Activated T-cell treated with anti-CD3 and anti-CD28 coated beads for 24 hours (primary cell): ENCODE results near the gene LIX1.
"Not testable (repeated sequence)": the region's sequence is repeated elsewhere in the genome, so short reads cannot be mapped to it uniquely, and the experiment has no call there.

Experiments used
- DNase-seq: peaks from one replicate; pipeline ENCODE4 v3.0.0-alpha.2; 2020; ENCODE audit warnings: low read depth

The LIX1 gene

GRCh38 chr5:97101189-97101910, 41.1 kb downstream of the LIX1 start:
- DNase-seq, result no peak

- DNase-seq, result no peak
Observed at GRCh38 chr5:97100476-97100875, 41.9 kb downstream of the LIX1 start.

GRCh38 chr5:97098922-97099321, 43.5 kb downstream of the LIX1 start:
- no peak for DNase-seq

GRCh38 chr5:97097326-97098230, 44.8 kb downstream of the LIX1 start:
- DNase-seq, result no peak

GRCh38 chr5:97096846-97097245, 45.6 kb downstream of the LIX1 start:
- no peak for DNase-seq

- DNase-seq, result no peak
Observed at GRCh38 chr5:97096191-97096590, 46.2 kb downstream of the LIX1 start.

GRCh38 chr5:97095318-97095732, 47.1 kb downstream of the LIX1 start:
- DNase-seq, result no peak

GRCh38 chr5:97094579-97095317, 47.7 kb downstream of the LIX1 start:
- peak; percentile 2 for DNase-seq

GRCh38 chr5:97093193-97093592, 49.2 kb downstream of the LIX1 start:
- no peak for DNase-seq

GRCh38 chr5:97090944-97091343, 51.5 kb downstream of the LIX1 start:
- DNase-seq, result no peak

- no peak for DNase-seq
Observed at GRCh38 chr5:97089149-97089801, 53.1 kb downstream of the LIX1 start.

- no peak for DNase-seq
Observed at GRCh38 chr5:97088774-97089148, 53.6 kb downstream of the LIX1 start.

GRCh38 chr5:97087138-97087537, 55.3 kb downstream of the LIX1 start:
- DNase-seq, result no peak

- no peak for DNase-seq
Observed at GRCh38 chr5:97085459-97086181, 56.8 kb downstream of the LIX1 start.

- not testable (repeated sequence) for DNase-seq
Observed at GRCh38 chr5:97084782-97085458, 57.5 kb downstream of the LIX1 start.

GRCh38 chr5:97078958-97079743, 63.3 kb downstream of the LIX1 start:
- no peak for DNase-seq

GRCh38 chr5:97077246-97077645, 65.2 kb downstream of the LIX1 start:
- no peak for DNase-seq

- no peak for DNase-seq
Observed at GRCh38 chr5:97076098-97076497, 66.3 kb downstream of the LIX1 start.

- DNase-seq, result no peak
Observed at GRCh38 chr5:97075649-97076048, 66.8 kb downstream of the LIX1 start.
